WTC11 (cell line): ENCODE results near the gene PALMD.

Experiments
- CBFB ChIP-seq: sonication (generic); formaldehyde crosslinking; IDR thresholded peaks from 2 replicates; pipeline ENCODE4 v1.8.1; 2022; ENCODE audit warnings: mild to moderate bottlenecking, low read depth, missing genetic modification reagents
- ETV6 ChIP-seq: sonication (generic); formaldehyde crosslinking; IDR thresholded peaks from 2 replicates; pipeline ENCODE4 v1.8.1; 2022; ENCODE audit warnings: mild to moderate bottlenecking, missing genetic modification reagents
- FOXP1 ChIP-seq: sonication (generic); formaldehyde crosslinking; IDR thresholded peaks from 2 replicates; pipeline ENCODE4 v1.8.0; 2022; ENCODE audit warnings: missing genetic modification reagents, mild to moderate bottlenecking, moderate library complexity, borderline replicate concordance
- NR1H2 ChIP-seq: sonication (generic); formaldehyde crosslinking; IDR thresholded peaks from 2 replicates; pipeline ENCODE4 v1.9.0; 2021; ENCODE audit warnings: mild to moderate bottlenecking, moderate library complexity, missing genetic modification reagents
- NR2C2 ChIP-seq: sonication (generic); formaldehyde crosslinking; IDR thresholded peaks from 2 replicates; pipeline ENCODE4 v1.8.0; 2022; ENCODE audit warnings: mild to moderate bottlenecking, missing genetic modification reagents
- SP1 ChIP-seq: sonication (generic); formaldehyde crosslinking; conservative IDR thresholded peaks from 2 replicates; pipeline ENCODE4 v1.8.1; 2022; ENCODE audit warnings: missing genetic modification reagents
- TCF7 ChIP-seq: sonication (generic); formaldehyde crosslinking; IDR thresholded peaks from 2 replicates; pipeline ENCODE4 v1.8.0; 2022; ENCODE audit warnings: mild to moderate bottlenecking, low read depth, missing genetic modification reagents, moderate library complexity
- TP53 ChIP-seq: sonication (generic); formaldehyde crosslinking; IDR thresholded peaks from 2 replicates; pipeline ENCODE4 v1.8.1; 2023; ENCODE audit warnings: mild to moderate bottlenecking, missing genetic modification reagents
- TF ChIP-seq, protein P1 (sequence below): fragments of 200-600 bp; IDR thresholded peaks from 2 replicates; pipeline ENCODE4 v1.8.0; 2022; ENCODE audit warnings: antibody characterized with exemption
- TF ChIP-seq, protein P2 (sequence below): sonication (generic); formaldehyde crosslinking; IDR thresholded peaks from 2 replicates; pipeline ENCODE4 v1.8.0; 2022; ENCODE audit warnings: mild to moderate bottlenecking, missing genetic modification reagents
- TF ChIP-seq, protein P3 (sequence below): sonication (generic); formaldehyde crosslinking; conservative IDR thresholded peaks from 2 replicates; pipeline ENCODE4 v1.8.1; 2022; ENCODE audit warnings: mild to moderate bottlenecking, missing genetic modification reagents
- TF ChIP-seq, protein P4 (sequence below): sonication (generic); formaldehyde crosslinking; IDR thresholded peaks from 2 replicates; pipeline ENCODE4 v1.8.1; 2023; ENCODE audit warnings: mild to moderate bottlenecking, missing genetic modification reagents, moderate library complexity
- TF ChIP-seq, protein P5 (sequence below): sonication (generic); formaldehyde crosslinking; IDR thresholded peaks from 2 replicates; pipeline ENCODE4 v1.8.0; 2022; ENCODE audit warnings: mild to moderate bottlenecking, missing genetic modification reagents
- TF ChIP-seq, protein P6 (sequence below): sonication (generic); formaldehyde crosslinking; conservative IDR thresholded peaks from 2 replicates; pipeline ENCODE4 v1.8.1; 2023; ENCODE audit warnings: mild to moderate bottlenecking, low read depth, missing genetic modification reagents, moderate library complexity

DNA sequence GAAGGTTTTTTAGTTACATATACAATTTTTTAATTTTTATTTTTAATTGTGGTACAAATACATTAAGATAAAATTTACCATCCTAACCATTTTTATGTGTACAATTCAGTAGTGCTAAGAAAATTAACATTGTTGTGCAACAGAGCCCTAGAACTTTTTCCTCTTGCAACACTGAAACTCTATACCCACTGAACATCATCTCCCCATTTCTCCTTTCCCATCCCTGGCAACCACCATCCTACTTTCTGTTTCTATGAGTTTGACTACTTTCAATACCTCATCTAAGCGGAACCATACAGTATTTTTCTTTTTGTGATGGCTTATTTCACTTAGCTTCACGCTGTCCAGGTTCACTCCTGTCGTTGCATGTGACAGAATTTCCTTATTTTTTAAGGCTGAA is 54.1 kb downstream of the PALMD start:
- TF ChIP-seq FOXP1 (CRISPR knock-in tag) (no peak), TCF7 (CRISPR knock-in tag) (no peak), NR2C2 (CRISPR knock-in tag) (no peak), SP1 (CRISPR knock-in tag) (no peak), NR1H2 (no peak), TP53 (CRISPR knock-in tag) (no peak), CBFB (no peak), ETV6 (no peak)
- TF ChIP-seq, protein P1, sequence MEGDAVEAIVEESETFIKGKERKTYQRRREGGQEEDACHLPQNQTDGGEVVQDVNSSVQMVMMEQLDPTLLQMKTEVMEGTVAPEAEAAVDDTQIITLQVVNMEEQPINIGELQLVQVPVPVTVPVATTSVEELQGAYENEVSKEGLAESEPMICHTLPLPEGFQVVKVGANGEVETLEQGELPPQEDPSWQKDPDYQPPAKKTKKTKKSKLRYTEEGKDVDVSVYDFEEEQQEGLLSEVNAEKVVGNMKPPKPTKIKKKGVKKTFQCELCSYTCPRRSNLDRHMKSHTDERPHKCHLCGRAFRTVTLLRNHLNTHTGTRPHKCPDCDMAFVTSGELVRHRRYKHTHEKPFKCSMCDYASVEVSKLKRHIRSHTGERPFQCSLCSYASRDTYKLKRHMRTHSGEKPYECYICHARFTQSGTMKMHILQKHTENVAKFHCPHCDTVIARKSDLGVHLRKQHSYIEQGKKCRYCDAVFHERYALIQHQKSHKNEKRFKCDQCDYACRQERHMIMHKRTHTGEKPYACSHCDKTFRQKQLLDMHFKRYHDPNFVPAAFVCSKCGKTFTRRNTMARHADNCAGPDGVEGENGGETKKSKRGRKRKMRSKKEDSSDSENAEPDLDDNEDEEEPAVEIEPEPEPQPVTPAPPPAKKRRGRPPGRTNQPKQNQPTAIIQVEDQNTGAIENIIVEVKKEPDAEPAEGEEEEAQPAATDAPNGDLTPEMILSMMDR = no peak
- TF ChIP-seq, protein P2, sequence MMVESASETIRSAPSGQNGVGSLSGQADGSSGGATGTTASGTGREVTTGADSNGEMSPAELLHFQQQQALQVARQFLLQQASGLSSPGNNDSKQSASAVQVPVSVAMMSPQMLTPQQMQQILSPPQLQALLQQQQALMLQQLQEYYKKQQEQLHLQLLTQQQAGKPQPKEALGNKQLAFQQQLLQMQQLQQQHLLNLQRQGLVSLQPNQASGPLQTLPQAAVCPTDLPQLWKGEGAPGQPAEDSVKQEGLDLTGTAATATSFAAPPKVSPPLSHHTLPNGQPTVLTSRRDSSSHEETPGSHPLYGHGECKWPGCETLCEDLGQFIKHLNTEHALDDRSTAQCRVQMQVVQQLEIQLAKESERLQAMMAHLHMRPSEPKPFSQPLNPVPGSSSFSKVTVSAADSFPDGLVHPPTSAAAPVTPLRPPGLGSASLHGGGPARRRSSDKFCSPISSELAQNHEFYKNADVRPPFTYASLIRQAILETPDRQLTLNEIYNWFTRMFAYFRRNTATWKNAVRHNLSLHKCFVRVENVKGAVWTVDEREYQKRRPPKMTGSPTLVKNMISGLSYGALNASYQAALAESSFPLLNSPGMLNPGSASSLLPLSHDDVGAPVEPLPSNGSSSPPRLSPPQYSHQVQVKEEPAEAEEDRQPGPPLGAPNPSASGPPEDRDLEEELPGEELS (CRISPR knock-in tag) = no peak
- TF ChIP-seq, protein P3, sequence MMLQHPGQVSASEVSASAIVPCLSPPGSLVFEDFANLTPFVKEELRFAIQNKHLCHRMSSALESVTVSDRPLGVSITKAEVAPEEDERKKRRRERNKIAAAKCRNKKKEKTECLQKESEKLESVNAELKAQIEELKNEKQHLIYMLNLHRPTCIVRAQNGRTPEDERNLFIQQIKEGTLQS (CRISPR knock-in tag) = no peak
- TF ChIP-seq, protein P4, sequence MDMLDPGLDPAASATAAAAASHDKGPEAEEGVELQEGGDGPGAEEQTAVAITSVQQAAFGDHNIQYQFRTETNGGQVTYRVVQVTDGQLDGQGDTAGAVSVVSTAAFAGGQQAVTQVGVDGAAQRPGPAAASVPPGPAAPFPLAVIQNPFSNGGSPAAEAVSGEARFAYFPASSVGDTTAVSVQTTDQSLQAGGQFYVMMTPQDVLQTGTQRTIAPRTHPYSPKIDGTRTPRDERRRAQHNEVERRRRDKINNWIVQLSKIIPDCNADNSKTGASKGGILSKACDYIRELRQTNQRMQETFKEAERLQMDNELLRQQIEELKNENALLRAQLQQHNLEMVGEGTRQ (CRISPR knock-in tag) = no peak
- TF ChIP-seq, protein P5, sequence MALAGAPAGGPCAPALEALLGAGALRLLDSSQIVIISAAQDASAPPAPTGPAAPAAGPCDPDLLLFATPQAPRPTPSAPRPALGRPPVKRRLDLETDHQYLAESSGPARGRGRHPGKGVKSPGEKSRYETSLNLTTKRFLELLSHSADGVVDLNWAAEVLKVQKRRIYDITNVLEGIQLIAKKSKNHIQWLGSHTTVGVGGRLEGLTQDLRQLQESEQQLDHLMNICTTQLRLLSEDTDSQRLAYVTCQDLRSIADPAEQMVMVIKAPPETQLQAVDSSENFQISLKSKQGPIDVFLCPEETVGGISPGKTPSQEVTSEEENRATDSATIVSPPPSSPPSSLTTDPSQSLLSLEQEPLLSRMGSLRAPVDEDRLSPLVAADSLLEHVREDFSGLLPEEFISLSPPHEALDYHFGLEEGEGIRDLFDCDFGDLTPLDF (CRISPR knock-in tag) = no peak
- TF ChIP-seq, protein P6, sequence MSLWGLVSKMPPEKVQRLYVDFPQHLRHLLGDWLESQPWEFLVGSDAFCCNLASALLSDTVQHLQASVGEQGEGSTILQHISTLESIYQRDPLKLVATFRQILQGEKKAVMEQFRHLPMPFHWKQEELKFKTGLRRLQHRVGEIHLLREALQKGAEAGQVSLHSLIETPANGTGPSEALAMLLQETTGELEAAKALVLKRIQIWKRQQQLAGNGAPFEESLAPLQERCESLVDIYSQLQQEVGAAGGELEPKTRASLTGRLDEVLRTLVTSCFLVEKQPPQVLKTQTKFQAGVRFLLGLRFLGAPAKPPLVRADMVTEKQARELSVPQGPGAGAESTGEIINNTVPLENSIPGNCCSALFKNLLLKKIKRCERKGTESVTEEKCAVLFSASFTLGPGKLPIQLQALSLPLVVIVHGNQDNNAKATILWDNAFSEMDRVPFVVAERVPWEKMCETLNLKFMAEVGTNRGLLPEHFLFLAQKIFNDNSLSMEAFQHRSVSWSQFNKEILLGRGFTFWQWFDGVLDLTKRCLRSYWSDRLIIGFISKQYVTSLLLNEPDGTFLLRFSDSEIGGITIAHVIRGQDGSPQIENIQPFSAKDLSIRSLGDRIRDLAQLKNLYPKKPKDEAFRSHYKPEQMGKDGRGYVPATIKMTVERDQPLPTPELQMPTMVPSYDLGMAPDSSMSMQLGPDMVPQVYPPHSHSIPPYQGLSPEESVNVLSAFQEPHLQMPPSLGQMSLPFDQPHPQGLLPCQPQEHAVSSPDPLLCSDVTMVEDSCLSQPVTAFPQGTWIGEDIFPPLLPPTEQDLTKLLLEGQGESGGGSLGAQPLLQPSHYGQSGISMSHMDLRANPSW (CRISPR knock-in tag) = no peak
